ENCODE measurements around the gene MAPK10. TPM values are rescaled to one million over a fixed set of nuclear protein-coding genes. Genes with fewer than 3 reads are reported as not detected.

The MAPK10 gene
- total RNA-seq, 4 donors from 2014 or later, result 8.3 to 40.9 (median 23.3) TPM

DNA sequence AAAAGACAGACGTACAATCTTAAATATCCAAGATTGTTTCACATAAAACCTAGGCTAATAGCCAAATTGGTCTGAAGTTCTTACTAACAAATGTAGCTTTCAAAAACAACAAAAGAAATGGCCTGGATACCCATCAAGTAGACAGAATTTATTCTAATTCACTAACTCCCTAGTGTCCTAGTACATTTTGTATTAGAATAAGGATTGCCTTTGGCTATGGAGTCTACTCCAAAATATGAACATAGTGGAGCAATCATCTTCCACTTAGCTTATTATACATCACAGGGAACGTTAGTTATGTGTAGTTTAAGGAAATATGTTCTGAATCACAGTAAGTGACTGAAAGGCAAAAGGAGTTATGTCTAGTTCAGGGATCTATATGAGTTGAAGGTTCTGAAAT, 81.7 kb downstream of the MAPK10 start:
- TF ChIP-seq POLR2AphosphoS5 (IDR thresholded peaks at IDR 0.05) (no peak), CTCF (IDR thresholded peaks at IDR 0.05) (no peak), EP300 (IDR thresholded peaks at IDR 0.05) (no peak), POLR2A (IDR thresholded peaks at IDR 0.05) (no peak)
- no peaks in the 10 kb centered on the region for H3K9me3 ChIP-seq
- H3K36me3 ChIP-seq, result no peaks in the 10 kb centered on the region
- no peaks in the 10 kb centered on the region for H3K27me3 ChIP-seq
- 58 to 64% methylated on average over 2 of the region's 2 CpGs for WGBS, 2 donors (ENCODE audit: low coverage in 1 of 2)
- no peaks in the 10 kb centered on the region for H3K4me1 ChIP-seq
- no peak overlapping the region for H3K27ac ChIP-seq
- no peak overlapping the region for H3K4me3 ChIP-seq
- no peak for ATAC-seq

DNA sequence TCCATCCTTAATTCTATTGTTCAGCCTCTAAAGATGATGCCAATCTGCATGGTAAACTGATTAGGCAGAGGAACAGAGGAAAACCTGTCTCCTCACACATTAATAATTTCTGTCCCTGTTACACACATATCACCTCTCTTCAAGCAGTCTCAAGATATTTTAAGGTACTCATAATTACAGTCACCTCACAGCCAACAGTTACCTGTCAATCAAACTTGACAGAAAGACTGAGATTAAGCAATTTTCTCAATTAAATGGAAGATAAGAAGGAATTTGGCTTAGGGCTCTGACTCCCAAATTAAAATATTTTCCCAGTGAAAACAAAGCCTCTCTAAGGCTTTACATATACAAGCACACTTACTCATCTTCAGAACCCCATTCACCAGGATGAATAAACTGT, 85.2 kb downstream of the MAPK10 start:
- Histone ChIP-seq H3K27ac (no peak overlapping the region), H3K9me3 (no peaks in the 10 kb centered on the region), H3K4me1 (no peaks in the 10 kb centered on the region), H3K36me3 (no peaks in the 10 kb centered on the region), H3K27me3 (no peaks in the 10 kb centered on the region), H3K4me3 (no peak overlapping the region)
- no peak for ATAC-seq
- TF ChIP-seq POLR2A (IDR thresholded peaks at IDR 0.05), result no peak
- no peak for TF ChIP-seq EP300 (IDR thresholded peaks at IDR 0.05)
- no peak for TF ChIP-seq CTCF (IDR thresholded peaks at IDR 0.05)
- TF ChIP-seq POLR2AphosphoS5 (IDR thresholded peaks at IDR 0.05), result no peak

GRCh38 chr4:86272669-86273068, 87.2 kb downstream of the MAPK10 start:
- Histone ChIP-seq H3K9me3 (no peaks in the 10 kb centered on the region), H3K36me3 (no peaks in the 10 kb centered on the region), H3K27ac (no peak overlapping the region), H3K4me3 (no peak overlapping the region), H3K27me3 (no peaks in the 10 kb centered on the region), H3K4me1 (no peaks in the 10 kb centered on the region)
- WGBS, 2 donors (ENCODE audit: low coverage in 1 of 2), result 100% methylated on average over 1 of the region's 1 CpG
- TF ChIP-seq POLR2AphosphoS5 (IDR thresholded peaks at IDR 0.05), result no peak
- TF ChIP-seq POLR2A (IDR thresholded peaks at IDR 0.05), result no peak
- no peak for TF ChIP-seq EP300 (IDR thresholded peaks at IDR 0.05)
- no peak for TF ChIP-seq CTCF (IDR thresholded peaks at IDR 0.05)
- no peak for ATAC-seq

DNA sequence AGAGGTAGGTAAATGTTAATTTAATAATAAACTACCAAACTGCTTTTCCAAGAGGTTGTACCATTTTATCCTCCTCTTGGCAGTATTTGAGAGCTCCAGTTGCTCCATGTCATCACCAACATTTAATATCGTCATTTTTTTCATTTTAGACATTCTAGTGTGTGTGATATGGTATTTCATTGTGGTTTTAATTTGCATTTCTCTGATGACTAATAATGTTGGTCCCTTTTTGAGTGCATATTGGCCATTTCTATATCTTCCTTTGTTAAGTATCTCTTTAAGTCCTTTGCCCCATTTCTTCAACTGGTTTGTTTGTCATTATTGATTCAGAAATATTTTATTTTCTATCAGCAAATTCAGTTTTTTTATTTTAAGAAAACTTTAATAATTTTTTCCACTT, 88.8 kb downstream of the MAPK10 start:
- no peaks in the 10 kb centered on the region for H3K36me3 ChIP-seq
- no peak overlapping the region for H3K27ac ChIP-seq
- 88 to 95% methylated on average over 1 of the region's 1 CpG for WGBS, 2 donors (ENCODE audit: low coverage in 1 of 2)
- no peak for ATAC-seq
- no peaks in the 10 kb centered on the region for H3K4me1 ChIP-seq
- H3K4me3 ChIP-seq, result no peak overlapping the region
- no peaks in the 10 kb centered on the region for H3K9me3 ChIP-seq
- H3K27me3 ChIP-seq, result no peaks in the 10 kb centered on the region
- no peak for TF ChIP-seq POLR2A (IDR thresholded peaks at IDR 0.05)
- no peak for TF ChIP-seq POLR2AphosphoS5 (IDR thresholded peaks at IDR 0.05)
- TF ChIP-seq CTCF (IDR thresholded peaks at IDR 0.05), result no peak

- no peak for ATAC-seq
Observed at GRCh38 chr4:86269354-86269753, 90.5 kb downstream of the MAPK10 start.

More at GRCh38 chr4:86269354-86269753, 90.5 kb downstream of the MAPK10 start:
- no peaks in the 10 kb centered on the region for H3K36me3 ChIP-seq
- no peak overlapping the region for H3K4me3 ChIP-seq
- H3K27ac ChIP-seq, result no peak overlapping the region
- no peaks in the 10 kb centered on the region for H3K9me3 ChIP-seq
- no peak for TF ChIP-seq POLR2A (IDR thresholded peaks at IDR 0.05)
- TF ChIP-seq POLR2AphosphoS5 (IDR thresholded peaks at IDR 0.05), result no peak
- no peak for TF ChIP-seq EP300 (IDR thresholded peaks at IDR 0.05)
- no peak for TF ChIP-seq CTCF (IDR thresholded peaks at IDR 0.05)
- no peaks in the 10 kb centered on the region for H3K4me1 ChIP-seq
- WGBS, 2 donors (ENCODE audit: low coverage in 1 of 2), result 92 to 100% methylated on average over 1 of the region's 1 CpG
- no peaks in the 10 kb centered on the region for H3K27me3 ChIP-seq
